Epidermal melanocyte (primary cell): Measurements from ENCODE around the gene SENP5.
"Not testable (repeated sequence)": the region's sequence is repeated elsewhere in the genome, so short reads cannot be mapped to it uniquely, and the experiment has no call there.

ENCODE experiments used
- DNase-seq: peaks from one replicate; pipeline ENCODE4 v3.0.0; 2011; ENCODE audit warnings: low spot score; ENCODE audit not compliant: insufficient read length

Gene SENP5

GRCh38 chr3:196941729-196942225 is 74.1 kb downstream of the SENP5 start:
- DNase-seq, result no peak

GRCh38 chr3:196942226-196942914 is 74.7 kb downstream of the SENP5 start, which contains the start of gene NCBP2:
Gene NCBP2, minus strand, starts transcription at chr3:196942528. Its CDS starts 25 bp downstream, at chr3:196942503.
- peak; percentile 88 for DNase-seq

GRCh38 chr3:196942915-196943277 is 75.2 kb downstream of the SENP5 start:
- DNase-seq, result no peak

GRCh38 chr3:196944037-196944790 is 76.5 kb downstream of the SENP5 start:
- DNase-seq, result not testable (repeated sequence)

GRCh38 chr3:196947136-196947859 is 79.6 kb downstream of the SENP5 start:
- DNase-seq, result no peak

- DNase-seq, result no peak
Observed at GRCh38 chr3:196947860-196948441, 80.2 kb downstream of the SENP5 start.

- no peak for DNase-seq
Observed at GRCh38 chr3:196948442-196949284, 80.9 kb downstream of the SENP5 start.

- DNase-seq, result no peak
Observed at GRCh38 chr3:196949285-196949619, 81.5 kb downstream of the SENP5 start.

- DNase-seq, result no peak
Observed at GRCh38 chr3:196949750-196950149, 82.0 kb downstream of the SENP5 start.

GRCh38 chr3:196951371-196951770 is 83.7 kb downstream of the SENP5 start:
- no peak for DNase-seq

GRCh38 chr3:196954832-196955231 is 87.1 kb downstream of the SENP5 start:
- no peak for DNase-seq

- DNase-seq, result no peak
Observed at GRCh38 chr3:196962108-196962929, 94.6 kb downstream of the SENP5 start.

- DNase-seq, result no peak
Observed at GRCh38 chr3:196962930-196963630, 95.4 kb downstream of the SENP5 start.

GRCh38 chr3:196963631-196963953 is 95.9 kb downstream of the SENP5 start:
- no peak for DNase-seq

- DNase-seq, result no peak
Observed at GRCh38 chr3:196965112-196965803, 97.5 kb downstream of the SENP5 start.

GRCh38 chr3:196965804-196966173 is 98.1 kb downstream of the SENP5 start:
- no peak for DNase-seq

GRCh38 chr3:196966526-196967401 is 99.0 kb downstream of the SENP5 start:
- no peak for DNase-seq
